HG03439 (cell line): ENCODE results near the gene NTRK2.

Experiments used
- ATAC-seq: cut with Tn5 transposase; IDR thresholded peaks from one replicate; pipeline ENCODE4 v1.9.1; 2021; ENCODE audit warnings: mild to moderate bottlenecking, moderate library complexity; ENCODE audit not compliant: unreplicated experiment

Gene NTRK2

DNA sequence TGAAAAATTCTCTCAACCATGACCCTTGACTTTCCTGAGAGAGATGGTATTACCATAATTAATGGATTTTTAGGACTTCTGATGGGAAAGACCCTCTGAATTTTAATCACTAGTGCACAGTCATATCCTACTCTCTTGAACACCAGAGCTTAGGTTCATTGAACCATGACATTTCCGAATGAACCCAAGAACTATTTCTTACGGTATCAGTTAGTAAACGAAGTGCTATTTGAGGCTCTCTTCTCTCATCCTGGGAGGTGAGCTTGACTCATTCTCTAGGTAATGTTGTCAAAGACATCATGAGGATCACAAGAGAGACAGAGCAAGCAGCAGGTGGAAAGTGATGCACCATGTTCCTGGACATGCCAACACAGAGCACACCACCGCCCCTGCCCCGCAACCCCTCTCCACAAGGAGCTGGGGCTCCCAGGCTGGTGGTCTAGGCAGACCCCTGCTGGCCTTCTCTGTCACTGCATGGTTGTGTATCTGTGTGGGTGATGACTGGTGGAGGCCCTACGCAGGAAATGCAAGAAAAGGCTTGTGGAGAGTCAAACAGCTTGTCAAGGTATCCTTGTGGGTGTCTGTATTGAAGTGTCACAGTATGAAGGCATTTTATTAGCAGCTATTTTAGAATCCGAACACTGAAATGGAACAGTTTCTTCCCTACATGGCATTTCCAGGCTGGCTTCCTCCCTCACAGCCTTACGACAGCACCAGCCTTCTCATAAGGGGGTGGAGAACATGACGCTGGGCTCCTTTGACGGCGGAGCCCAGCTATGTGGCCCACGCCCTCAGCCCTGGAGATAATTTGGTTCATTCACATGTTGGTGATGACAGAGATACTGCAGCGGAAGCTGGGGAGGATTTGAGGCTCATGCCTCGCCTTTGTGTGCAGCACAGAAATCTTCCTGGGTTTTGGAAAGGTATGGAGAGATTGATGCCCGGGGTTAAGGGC lies 297.6 kb downstream of the NTRK2 start:
- no peak for ATAC-seq

GRCh38 chr9:84969084-84969483 lies 299.6 kb downstream of the NTRK2 start:
- ATAC-seq, result no peak

DNA sequence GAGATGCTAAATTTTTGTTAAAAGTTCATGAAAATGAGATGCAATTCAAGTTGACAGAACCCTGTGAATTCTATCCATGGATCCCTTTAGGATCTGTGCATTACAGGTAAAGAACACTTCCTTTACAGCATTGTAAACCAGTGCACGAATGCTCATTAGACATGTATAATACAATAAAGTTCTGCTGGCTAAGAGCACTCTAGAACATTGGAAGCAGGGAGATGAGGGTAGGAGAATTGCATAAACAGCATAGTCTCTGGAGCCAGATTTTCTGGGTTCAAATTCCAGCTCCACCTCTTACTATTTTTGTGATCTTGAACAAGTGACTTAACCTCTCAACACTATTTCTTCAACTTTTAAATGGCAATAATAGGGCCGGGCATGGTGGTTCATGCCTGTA lies 300.2 kb downstream of the NTRK2 start:
- ATAC-seq, result no peak

DNA sequence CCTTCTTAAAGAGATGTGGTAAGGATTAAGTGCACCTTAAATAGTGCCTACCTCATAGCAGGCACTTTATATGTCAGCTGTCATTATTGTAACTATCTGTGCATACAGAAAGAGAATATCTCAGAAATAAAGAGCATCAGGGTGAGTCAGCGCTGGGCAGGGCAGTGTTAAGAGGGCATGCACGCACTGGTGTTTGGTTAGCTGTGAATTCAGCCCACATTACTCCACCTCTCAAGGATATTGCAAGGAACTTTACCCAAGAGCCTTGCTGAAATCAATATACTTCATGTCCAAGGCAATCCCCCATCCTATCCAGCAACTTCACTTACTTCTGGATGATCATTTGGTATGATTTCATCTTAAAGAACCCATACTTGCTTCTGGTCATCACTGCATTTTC lies 300.9 kb downstream of the NTRK2 start:
- ATAC-seq, result no peak

DNA sequence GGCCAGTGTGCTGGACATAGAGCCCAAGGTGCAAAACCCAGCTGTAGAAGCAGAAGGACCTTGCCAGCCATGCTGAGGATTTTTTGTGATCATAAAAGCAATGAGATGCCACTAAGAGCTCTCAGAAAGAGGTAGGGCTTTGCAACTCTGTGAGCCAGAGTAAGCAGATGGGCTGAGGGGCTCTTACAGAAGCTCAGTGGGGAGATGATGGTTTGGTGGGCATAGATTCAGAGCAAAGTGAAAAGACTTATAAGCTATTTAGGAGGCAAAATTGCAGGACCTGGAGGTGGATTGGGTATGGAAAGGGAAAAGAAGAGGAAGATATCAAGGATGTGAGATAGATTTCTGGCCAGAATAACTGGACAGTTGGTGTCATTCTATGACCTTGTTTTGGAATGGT lies 302.0 kb downstream of the NTRK2 start:
- no peak for ATAC-seq

DNA sequence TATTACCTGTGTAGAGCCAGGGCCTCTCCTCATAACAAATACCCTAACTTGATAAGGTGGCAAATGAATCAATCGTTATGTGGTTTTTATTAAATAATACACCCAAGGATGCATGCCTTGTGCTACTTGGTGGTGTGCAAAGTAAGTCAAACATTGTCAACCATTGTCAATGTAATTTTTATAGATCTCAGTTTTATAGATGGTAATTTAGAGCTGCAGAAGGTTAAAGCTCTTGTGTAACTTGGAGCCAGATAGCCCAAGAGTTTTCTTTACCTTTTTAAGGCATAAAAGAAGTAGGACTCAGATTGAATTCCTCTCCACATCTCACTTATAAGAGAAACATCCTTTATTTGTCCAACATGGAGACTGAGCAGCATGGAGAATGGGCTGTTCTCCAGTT lies 304.7 kb downstream of the NTRK2 start:
- ATAC-seq, result no peak

- ATAC-seq, result no peak
Observed at GRCh38 chr9:84974855-84975254, 305.3 kb downstream of the NTRK2 start.

GRCh38 chr9:84975926-84976325 lies 306.4 kb downstream of the NTRK2 start:
- ATAC-seq, result no peak

- ATAC-seq, result no peak
Observed at GRCh38 chr9:84978661-84979060, 309.1 kb downstream of the NTRK2 start.

DNA sequence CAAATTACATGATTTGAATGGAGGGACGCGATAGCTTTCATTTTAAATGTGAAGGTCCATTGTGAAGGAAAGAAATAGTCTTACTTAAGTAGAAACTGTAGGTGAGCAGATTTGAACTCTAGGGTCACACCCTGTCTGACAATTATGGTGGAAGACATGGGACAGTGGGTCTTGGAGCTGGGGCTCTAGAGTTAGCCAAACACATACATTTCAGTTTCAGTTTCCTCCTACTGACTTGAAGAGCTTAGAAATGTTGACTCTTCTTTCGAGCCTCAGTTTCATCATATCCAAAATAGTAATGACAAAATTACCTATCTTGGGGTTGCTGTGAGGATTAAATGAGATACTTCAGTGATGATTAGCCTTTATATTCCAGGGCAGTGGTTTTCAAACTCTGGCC lies 314.2 kb downstream of the NTRK2 start:
- no peak for ATAC-seq

- no peak for ATAC-seq
Observed at GRCh38 chr9:84988621-84989020, 319.1 kb downstream of the NTRK2 start.

DNA sequence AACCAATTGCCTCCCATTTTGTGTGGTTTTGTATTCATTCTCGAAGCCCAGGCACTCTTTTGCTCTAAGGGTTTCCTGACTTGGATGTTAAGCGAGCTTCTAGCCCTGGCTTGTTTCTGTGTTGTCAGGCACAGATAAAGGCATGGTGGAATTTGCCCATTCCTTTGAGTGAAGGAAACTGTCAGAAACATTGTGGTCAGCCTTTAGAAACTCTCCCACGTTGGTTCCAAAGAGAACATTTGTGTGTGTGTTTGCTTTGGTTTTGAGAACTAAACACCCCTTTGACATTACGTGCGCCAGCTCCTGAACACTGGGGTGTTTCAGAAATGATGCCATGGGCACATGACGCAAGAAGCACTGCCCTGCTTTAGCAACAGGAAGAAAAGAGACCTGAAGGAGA lies 320.9 kb downstream of the NTRK2 start:
- ATAC-seq, result no peak

DNA sequence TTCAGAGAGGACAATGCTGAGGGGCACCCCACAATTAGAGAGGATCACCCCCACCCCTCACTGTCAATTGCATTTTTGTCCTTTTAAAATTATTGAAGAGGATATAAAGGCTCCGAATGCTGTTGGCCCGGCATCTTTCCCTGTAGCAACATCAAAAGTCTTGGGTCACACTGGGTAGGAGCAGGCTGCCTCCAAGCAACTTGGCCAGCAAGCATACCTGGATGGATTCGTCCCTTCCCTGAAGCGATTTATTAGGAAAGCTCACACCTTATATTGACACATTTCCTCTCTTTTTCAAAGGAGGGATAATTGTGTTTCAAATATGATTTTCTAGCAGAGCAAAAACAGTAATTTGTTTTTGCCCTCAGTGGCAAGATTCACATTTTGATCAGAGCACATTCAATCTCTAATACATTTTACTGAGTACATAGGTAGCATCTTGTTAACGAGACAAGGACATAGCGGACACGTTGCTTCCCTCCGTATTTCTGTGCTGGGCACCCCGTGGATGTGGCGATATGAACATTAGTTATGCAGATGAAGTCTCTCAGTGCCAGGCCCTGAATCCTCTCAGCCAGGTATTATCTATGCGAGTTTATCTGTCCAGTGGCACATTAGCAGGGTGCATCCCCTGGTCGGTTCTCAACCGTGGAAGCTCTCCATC lies 321.5 kb downstream of the NTRK2 start:
- ATAC-seq, result no peak

DNA sequence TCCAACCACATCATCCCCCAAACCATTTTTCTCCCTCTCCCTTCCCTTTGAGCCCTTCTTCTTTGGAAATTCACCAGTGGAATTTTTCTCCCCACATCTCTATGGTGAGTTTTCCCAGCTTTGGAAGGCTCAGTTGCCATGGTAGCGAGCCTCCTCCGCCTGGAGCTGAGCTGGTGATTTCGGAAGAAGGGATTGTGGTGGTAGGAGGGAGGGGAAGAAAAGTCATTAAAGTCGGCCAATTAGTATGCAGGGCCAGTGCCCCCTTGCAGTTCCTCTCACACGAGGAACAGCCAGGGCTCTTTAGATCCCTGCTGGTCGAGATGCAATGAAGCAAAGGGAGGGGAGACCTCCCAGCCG lies 322.0 kb downstream of the NTRK2 start:
- no peak for ATAC-seq

- no peak for ATAC-seq
Observed at GRCh38 chr9:84992381-84992780, 322.9 kb downstream of the NTRK2 start.

DNA sequence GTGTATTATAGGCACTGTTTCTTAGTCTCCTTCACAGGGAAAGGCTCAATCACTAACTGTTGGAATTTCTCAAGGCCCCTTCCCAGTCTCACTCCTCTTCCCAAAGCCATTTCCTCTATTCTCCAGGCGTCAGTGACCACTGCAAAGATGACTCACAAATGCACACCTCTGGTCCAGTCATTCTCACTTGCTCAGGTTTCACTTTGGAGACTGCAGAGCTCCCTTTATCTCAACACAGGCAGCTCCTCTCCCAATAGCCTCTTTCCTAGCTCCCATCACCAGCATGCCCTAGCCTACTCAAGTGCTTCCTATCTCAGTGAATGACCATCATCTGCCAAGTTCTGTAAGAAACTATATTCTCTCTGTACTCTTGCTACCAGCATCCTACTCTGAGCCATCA lies 323.6 kb downstream of the NTRK2 start:
- ATAC-seq, result no peak

DNA sequence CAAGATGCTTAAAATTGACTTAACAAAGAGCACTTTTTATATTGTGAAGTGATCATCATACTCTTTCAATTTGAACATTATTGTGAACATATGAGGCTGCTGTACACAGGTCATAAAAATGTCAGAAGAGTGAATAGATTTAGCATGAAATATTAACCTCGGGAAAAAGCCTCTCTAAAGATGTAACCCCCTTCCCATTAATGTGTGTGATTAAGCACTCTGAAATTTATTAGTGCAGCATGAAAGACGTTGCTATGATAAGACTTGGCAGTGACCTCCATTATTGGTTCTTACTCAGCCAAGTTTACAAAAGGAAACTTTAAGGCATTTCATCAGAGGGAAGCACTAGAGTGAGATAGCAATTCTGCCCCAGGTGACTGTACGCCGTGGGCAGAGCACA lies 326.5 kb downstream of the NTRK2 start:
- no peak for ATAC-seq

GRCh38 chr9:84996716-84997115 lies 327.2 kb downstream of the NTRK2 start:
- ATAC-seq, result no peak

DNA sequence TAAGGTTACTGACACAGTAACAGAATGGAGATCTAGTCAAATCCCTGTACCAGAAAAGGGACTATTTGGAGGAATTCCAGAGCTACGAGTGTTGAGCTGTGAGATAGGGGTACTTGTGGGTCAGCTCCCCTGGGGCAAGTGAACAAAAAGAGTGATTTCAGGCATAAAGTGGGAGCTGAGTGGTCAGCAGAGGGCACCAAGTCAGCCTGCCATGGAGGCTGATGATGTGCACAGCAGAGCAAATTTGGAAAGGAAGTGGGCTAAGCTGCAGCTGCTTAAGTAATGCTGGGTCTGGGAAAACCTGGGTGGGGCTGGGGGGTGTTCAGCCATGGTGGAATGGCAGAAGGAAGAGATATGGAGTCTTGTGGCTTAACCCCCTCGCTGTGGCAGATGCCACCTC lies 327.9 kb downstream of the NTRK2 start:
- ATAC-seq, result no peak

DNA sequence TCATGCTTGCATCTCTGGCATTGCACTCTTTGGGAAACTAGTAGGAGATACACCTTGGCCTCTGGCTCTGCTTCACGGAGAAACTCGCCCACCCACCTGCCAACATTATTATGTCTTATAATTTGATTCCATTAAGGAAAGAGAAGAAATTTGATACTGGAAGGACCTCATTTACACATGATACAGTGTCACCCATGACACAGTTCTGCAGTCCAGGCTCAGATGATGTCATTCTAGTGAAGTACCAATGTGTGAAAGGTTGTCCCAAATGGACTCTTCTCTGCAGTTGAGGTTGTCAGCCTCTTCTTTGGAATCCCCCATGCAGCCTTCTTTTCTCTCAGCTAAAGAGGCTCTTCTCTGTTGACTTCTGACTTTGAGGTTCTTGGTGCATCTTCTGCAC lies 329.1 kb downstream of the NTRK2 start:
- no peak for ATAC-seq

GRCh38 chr9:84999788-85000187 lies 330.3 kb downstream of the NTRK2 start:
- ATAC-seq, result no peak

GRCh38 chr9:85001925-85002324 lies 332.4 kb downstream of the NTRK2 start:
- no peak for ATAC-seq
